RWPE2 (cell line): ENCODE data around the gene AFAP1L2.

Source experiments
- ATAC-seq: fragments of 200-7000 bp; cut with Tn5 transposase; 3 replicates; pipeline ENCODE4 v1.9.1; 2021; ENCODE audit warnings: low read depth
- DNase-seq: peaks from one replicate; pipeline ENCODE4 v3.0.0-alpha.2; 2020; ENCODE audit warnings: low spot score
- H3K27ac ChIP-seq: fragments of 450-650 bp; 2 replicates; pipeline ENCODE4 v1.5.1; 2017; ENCODE audit warnings: mild to moderate bottlenecking; ENCODE audit not compliant: poor library complexity, severe bottlenecking
- H3K27me3 ChIP-seq: fragments of 250-450 bp; sonication (Bioruptor Pico); 2 replicates; pipeline ENCODE4 v1.5.1; 2021; ENCODE audit warnings: mild to moderate bottlenecking, moderate library complexity; ENCODE audit not compliant: insufficient read depth, poor library complexity, severe bottlenecking
- H3K36me3 ChIP-seq: fragments of 250-450 bp; sonication (Bioruptor Pico); 2 replicates; pipeline ENCODE4 v1.5.1; 2020; ENCODE audit warnings: low read depth, mild to moderate bottlenecking, moderate library complexity
- H3K4me1 ChIP-seq: fragments of 250-450 bp; sonication (Bioruptor Pico); 2 replicates; pipeline ENCODE4 v1.5.1; 2021; ENCODE audit warnings: mild to moderate bottlenecking, moderate library complexity; ENCODE audit not compliant: insufficient read depth, poor library complexity, severe bottlenecking
- H3K4me3 ChIP-seq: fragments of 250-450 bp; sonication (Bioruptor Pico); 2 replicates; pipeline ENCODE4 v1.5.1; 2021; ENCODE audit warnings: mild to moderate bottlenecking, moderate library complexity; ENCODE audit not compliant: severe bottlenecking
- H3K9me3 ChIP-seq: fragments of 250-450 bp; sonication (Bioruptor Pico); 2 replicates; pipeline ENCODE4 v1.5.1; 2021; ENCODE audit warnings: mild to moderate bottlenecking, moderate library complexity; ENCODE audit not compliant: severe bottlenecking
- CTCF ChIP-seq: fragments of 450-650 bp; IDR thresholded peaks from one replicate; pipeline ENCODE4 v1.5.1; 2017; ENCODE audit warnings: mild to moderate bottlenecking, moderate library complexity; ENCODE audit not compliant: poor library complexity, severe bottlenecking

The AFAP1L2 gene

DNA sequence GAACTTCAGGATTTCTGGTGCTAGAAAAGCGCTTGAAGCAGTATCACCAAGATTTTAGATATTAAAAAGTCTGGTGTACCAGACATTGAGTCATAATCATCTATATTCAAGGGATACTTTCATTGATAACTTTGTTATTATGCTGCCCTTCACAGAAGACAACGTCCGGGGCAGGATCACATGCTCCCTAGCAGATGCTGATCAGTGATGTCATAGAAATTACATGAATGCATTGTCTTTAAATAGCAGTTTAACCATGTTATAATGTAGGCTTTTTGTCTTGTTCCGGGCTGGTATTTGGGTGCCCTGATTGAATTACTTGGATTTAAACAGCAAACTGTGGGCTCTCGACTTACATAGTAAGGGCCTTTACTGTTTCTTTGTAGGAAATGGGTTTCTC, 111.2 kb downstream of the AFAP1L2 start:
- H3K27ac ChIP-seq, result no peak overlapping the region
- no peak overlapping the region for H3K4me3 ChIP-seq
- no peaks in the 10 kb centered on the region for H3K4me1 ChIP-seq
- DNase-seq (no peak), ATAC-seq (no peak)
- peaks cover 27% of the 10 kb centered on the region for H3K36me3 ChIP-seq
- TF ChIP-seq CTCF, result no peak
- H3K27me3 ChIP-seq, result no peaks in the 10 kb centered on the region
- H3K9me3 ChIP-seq, result peaks cover 4% of the 10 kb centered on the region

DNA sequence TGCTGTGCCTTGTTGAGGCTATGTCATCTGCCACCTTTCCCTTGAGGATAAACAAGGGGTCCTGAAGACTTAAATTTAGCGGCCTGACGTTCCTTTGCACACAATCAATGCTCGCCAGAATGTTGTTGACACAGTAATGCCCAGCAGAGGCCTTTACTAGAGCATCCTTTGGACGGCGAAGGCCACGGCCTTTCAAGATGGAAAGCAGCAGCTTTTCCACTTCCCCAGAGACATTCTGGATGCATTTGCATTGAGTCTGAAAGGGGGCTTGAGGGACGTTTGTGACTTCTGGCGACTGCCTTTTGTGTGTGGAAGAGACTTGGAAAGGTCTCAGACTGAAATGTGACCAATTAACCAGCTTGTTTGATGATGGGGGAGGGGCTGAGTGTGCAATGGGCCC, 112.8 kb downstream of the AFAP1L2 start:
- Histone ChIP-seq H3K27me3 (no peaks in the 10 kb centered on the region), H3K4me1 (no peaks in the 10 kb centered on the region), H3K9me3 (peaks cover 4% of the 10 kb centered on the region), H3K27ac (no peak overlapping the region), H3K36me3 (peaks cover 25% of the 10 kb centered on the region), H3K4me3 (no peak overlapping the region)
- DNase-seq (no peak), ATAC-seq (no peak)
- no peak for TF ChIP-seq CTCF

- peaks cover 4% of the 10 kb centered on the region for H3K9me3 ChIP-seq
- H3K4me1 ChIP-seq, result no peaks in the 10 kb centered on the region
- peaks cover 21% of the 10 kb centered on the region for H3K36me3 ChIP-seq
- H3K27ac ChIP-seq, result no peak overlapping the region
- TF ChIP-seq CTCF, result no peak
- no peaks in the 10 kb centered on the region for H3K27me3 ChIP-seq
- no peak overlapping the region for H3K4me3 ChIP-seq
- DNase-seq, result no peak
- no peak for ATAC-seq
These were observed 113.2 kb downstream of the AFAP1L2 start for GRCh38 chr10:114291076-114291475.

DNA sequence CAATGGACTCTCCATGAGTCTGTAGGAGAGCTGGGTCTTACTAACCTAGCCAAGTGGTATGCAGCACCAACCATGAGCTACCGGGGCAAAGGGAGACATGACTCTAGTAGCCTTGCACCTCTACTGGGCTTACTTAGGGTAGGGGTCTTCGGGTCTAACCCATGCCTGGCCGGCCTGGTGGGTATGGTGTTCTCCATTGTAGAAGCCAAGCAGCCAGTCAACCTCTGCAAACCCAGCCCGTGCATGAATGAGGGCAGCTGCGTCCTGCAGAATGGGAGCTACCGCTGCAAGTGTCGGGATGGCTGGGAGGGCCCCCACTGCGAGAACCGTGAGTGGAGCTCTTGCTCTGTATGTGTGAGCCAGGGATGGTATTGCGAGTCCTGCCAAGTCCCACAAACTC, 114.3 kb downstream of the AFAP1L2 start:
- Histone ChIP-seq H3K4me3 (no peak overlapping the region), H3K9me3 (no peaks in the 10 kb centered on the region), H3K36me3 (peaks cover 10% of the 10 kb centered on the region), H3K27me3 (no peaks in the 10 kb centered on the region), H3K27ac (no peak overlapping the region), H3K4me1 (no peaks in the 10 kb centered on the region)
- no peak for TF ChIP-seq CTCF
- ATAC-seq (no peak), DNase-seq (no peak)

DNA sequence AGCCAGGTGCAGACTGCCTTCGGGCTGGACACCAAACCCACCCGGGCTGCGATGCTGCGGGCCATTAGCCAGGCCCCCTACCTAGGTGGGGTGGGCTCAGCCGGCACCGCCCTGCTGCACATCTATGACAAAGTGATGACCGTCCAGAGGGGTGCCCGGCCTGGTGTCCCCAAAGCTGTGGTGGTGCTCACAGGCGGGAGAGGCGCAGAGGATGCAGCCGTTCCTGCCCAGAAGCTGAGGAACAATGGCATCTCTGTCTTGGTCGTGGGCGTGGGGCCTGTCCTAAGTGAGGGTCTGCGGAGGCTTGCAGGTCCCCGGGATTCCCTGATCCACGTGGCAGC, 115.2 kb downstream of the AFAP1L2 start:
- 0 out of 2 replicates have a peak, but pooled peaks cover 3% of the 10 kb centered on the region for H3K36me3 ChIP-seq
- no peaks in the 10 kb centered on the region for H3K4me1 ChIP-seq
- H3K9me3 ChIP-seq, result no peaks in the 10 kb centered on the region
- H3K27ac ChIP-seq, result no peak overlapping the region
- TF ChIP-seq CTCF, result no peak
- ATAC-seq (no peak), DNase-seq (no peak)
- H3K4me3 ChIP-seq, result no peak overlapping the region
- H3K27me3 ChIP-seq, result no peaks in the 10 kb centered on the region
